MM.1S (cell line): ENCODE results near the gene ROR2.

Experiments used
- DNase-seq: peaks from one replicate; pipeline ENCODE4 v3.0.0-alpha.2; 2015
- H2AFZ ChIP-seq: fragments of 300-600 bp; sonication (generic); 2 replicates; pipeline ENCODE4 v1.6.0; 2016; ENCODE audit warnings: antibody characterized with exemption, low read length
- H3F3A ChIP-seq: fragments of 300-600 bp; sonication (generic); 2 replicates; pipeline ENCODE4 v1.6.1; 2016; ENCODE audit warnings: mild to moderate bottlenecking, antibody characterized with exemption, low read length, moderate library complexity, mixed read lengths; ENCODE audit not compliant: insufficient read depth
- H3K27ac ChIP-seq: fragments of 300-600 bp; sonication (generic); 2 replicates; pipeline ENCODE4 v1.5.1; 2016; ENCODE audit warnings: mild to moderate bottlenecking, low read length
- H3K27me3 ChIP-seq: fragments of 300-600 bp; sonication (generic); replicated peaks from 2 replicates; pipeline ENCODE4 v1.6.0; 2016; ENCODE audit warnings: low read length; ENCODE audit not compliant: insufficient read depth
- H3K36me3 ChIP-seq: fragments of 300-600 bp; sonication (generic); replicated peaks from 2 replicates; pipeline ENCODE4 v1.6.1; 2016; ENCODE audit warnings: mild to moderate bottlenecking, low read length, mixed read lengths; ENCODE audit not compliant: insufficient read depth
- H3K4me1 ChIP-seq: fragments of 300-600 bp; sonication (generic); 2 replicates; pipeline ENCODE4 v1.6.1; 2016; ENCODE audit warnings: low read length, mixed read lengths
- H3K4me2 ChIP-seq: fragments of 300-600 bp; sonication (generic); 2 replicates; pipeline ENCODE4 v1.6.0; 2016; ENCODE audit warnings: low read depth, low read length
- H3K4me3 ChIP-seq: fragments of 300-600 bp; sonication (generic); 2 replicates; pipeline ENCODE4 v1.5.1; 2016; ENCODE audit warnings: low read length, mixed read lengths
- H3K79me2 ChIP-seq: fragments of 300-600 bp; sonication (generic); 2 replicates; pipeline ENCODE4 v1.6.1; 2016; ENCODE audit warnings: mixed run types, low read length, mixed read lengths
- H3K9ac ChIP-seq: fragments of 300-600 bp; sonication (generic); 2 replicates; pipeline ENCODE4 v1.6.1; 2016; ENCODE audit warnings: low read length, mixed read lengths
- H3K9me2 ChIP-seq: fragments of 300-600 bp; sonication (generic); replicated peaks from 2 replicates; pipeline ENCODE4 v1.6.1; 2016; ENCODE audit warnings: mild to moderate bottlenecking, low read length, mixed read lengths; ENCODE audit not compliant: insufficient read depth
- H3K9me3 ChIP-seq: fragments of 300-600 bp; sonication (generic); replicated peaks from 2 replicates; pipeline ENCODE4 v1.6.1; 2016; ENCODE audit warnings: mild to moderate bottlenecking, low read length, mixed read lengths; ENCODE audit not compliant: insufficient read depth
- H4K20me1 ChIP-seq: fragments of 300-600 bp; sonication (generic); 2 replicates; pipeline ENCODE4 v1.6.1; 2016; ENCODE audit warnings: mild to moderate bottlenecking, low read length, moderate library complexity, mixed read lengths; ENCODE audit not compliant: insufficient read depth
- CTCF ChIP-seq: fragments of 300-600 bp; sonication (generic); IDR thresholded peaks from 2 replicates; pipeline ENCODE4 v1.5.1; 2016; ENCODE audit warnings: antibody characterized with exemption, low read length, mixed read lengths
- EZH2 ChIP-seq: fragments of 300-600 bp; sonication (generic); optimal IDR thresholded peaks from 2 replicates; pipeline ENCODE3; 2017; ENCODE audit warnings: low read depth, mild to moderate bottlenecking, antibody characterized with exemption, low read length, mixed read lengths
- EZH2phosphoT487 ChIP-seq: fragments of 300-600 bp; sonication (generic); IDR thresholded peaks from 2 replicates; pipeline ENCODE4 v1.6.1; 2018; ENCODE audit warnings: antibody characterized with exemption, low read length

The ROR2 gene

DNA sequence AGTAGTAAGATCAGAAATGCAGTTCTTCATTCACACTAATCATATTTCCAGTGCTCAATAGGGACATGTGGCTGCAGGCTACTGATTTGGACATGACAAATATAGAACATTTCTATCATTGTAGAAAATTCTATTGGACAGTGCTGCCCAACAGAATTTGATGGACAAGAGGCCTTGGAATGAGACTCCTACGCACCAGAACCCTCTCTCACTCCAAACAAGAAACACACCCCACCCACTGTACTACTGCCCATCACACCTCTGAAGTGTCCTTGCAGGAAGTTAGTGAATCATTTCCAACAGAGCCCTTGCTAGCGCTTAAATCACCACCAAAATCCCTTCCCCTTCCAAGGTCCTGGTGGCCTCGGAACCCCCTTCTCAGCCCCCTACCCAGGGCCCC is 66.5 kb downstream of the ROR2 start:
- H3K9me3 ChIP-seq: no peaks in the 10 kb centered on the region
- no peaks in the 10 kb centered on the region for H3F3A ChIP-seq
- no peaks in the 10 kb centered on the region for H3K4me1 ChIP-seq
- TF ChIP-seq EZH2phosphoT487: no peak
- peaks cover 7% of the 10 kb centered on the region for H3K79me2 ChIP-seq
- H3K4me2 ChIP-seq: no peak overlapping the region
- H3K9me2 ChIP-seq: no peaks in the 10 kb centered on the region
- H3K27ac ChIP-seq: no peak overlapping the region
- H4K20me1 ChIP-seq: no peaks in the 10 kb centered on the region
- DNase-seq: no peak
- H2AFZ ChIP-seq: no peak overlapping the region
- H3K27me3 ChIP-seq: no peaks in the 10 kb centered on the region
- H3K4me3 ChIP-seq: no peak overlapping the region
- no peaks in the 10 kb centered on the region for H3K36me3 ChIP-seq
- no peak overlapping the region for H3K9ac ChIP-seq

- H3K36me3 ChIP-seq: no peaks in the 10 kb centered on the region
- DNase-seq: no peak
- H3K27ac ChIP-seq: no peak overlapping the region
- H3K79me2 ChIP-seq: 0 out of 2 replicates have a peak, but pooled peaks cover 4% of the 10 kb centered on the region
- H3K27me3 ChIP-seq: no peaks in the 10 kb centered on the region
- H3K4me2 ChIP-seq: no peak overlapping the region
- no peaks in the 10 kb centered on the region for H4K20me1 ChIP-seq
- H3K9me3 ChIP-seq: no peaks in the 10 kb centered on the region
- no peaks in the 10 kb centered on the region for H3K4me1 ChIP-seq
- H3K4me3 ChIP-seq: no peak overlapping the region
- TF ChIP-seq EZH2phosphoT487 (no peak), CTCF (0 out of 2 replicates have a peak, but pooled peaks have one; percentile 2)
- no peak overlapping the region for H2AFZ ChIP-seq
- no peaks in the 10 kb centered on the region for H3F3A ChIP-seq
- H3K9me2 ChIP-seq: no peaks in the 10 kb centered on the region
- no peak overlapping the region for H3K9ac ChIP-seq
Observed at GRCh38 chr9:91882627-91883026, 67.4 kb downstream of the ROR2 start.

DNA sequence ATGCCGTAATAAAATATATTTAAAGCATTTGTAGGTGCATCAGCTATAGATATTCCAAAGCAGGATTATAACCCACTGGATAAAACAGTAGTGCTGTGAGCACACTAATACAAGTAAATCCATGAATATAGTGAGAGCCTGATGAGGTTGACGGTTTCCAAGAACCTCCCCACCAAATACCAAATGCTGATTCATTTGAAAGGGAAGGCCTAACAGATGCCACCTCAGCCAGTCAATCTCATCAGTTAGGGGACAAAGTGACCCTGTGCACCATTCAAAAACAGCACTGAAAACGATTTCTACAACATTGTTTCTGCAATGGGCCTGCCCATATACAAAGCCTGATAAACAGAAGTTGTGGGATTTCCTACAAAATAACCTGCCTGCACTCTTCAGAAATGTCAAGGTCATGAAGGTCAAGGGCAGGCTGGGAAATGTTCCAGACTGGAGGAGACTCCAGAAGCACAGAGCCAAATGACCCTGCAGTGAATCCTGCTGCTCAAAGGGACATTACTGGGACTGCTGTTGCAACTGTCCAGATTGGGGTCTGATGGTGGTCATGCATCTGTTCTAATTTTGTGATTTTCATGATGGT is 69.6 kb downstream of the ROR2 start:
- DNase-seq: no peak
- no peaks in the 10 kb centered on the region for H3K9me3 ChIP-seq
- H4K20me1 ChIP-seq: no peaks in the 10 kb centered on the region
- no peak overlapping the region for H2AFZ ChIP-seq
- H3K36me3 ChIP-seq: no peaks in the 10 kb centered on the region
- no peak overlapping the region for H3K9ac ChIP-seq
- H3K27ac ChIP-seq: no peak overlapping the region
- H3F3A ChIP-seq: no peaks in the 10 kb centered on the region; the same call in 1 of the 2 replicates
- peaks cover 3% of the 10 kb centered on the region; the same call in 1 of the 2 replicates for H3K79me2 ChIP-seq
- H3K4me2 ChIP-seq: no peak overlapping the region
- no peaks in the 10 kb centered on the region for H3K27me3 ChIP-seq
- no peak for TF ChIP-seq EZH2phosphoT487
- TF ChIP-seq EZH2: no peak
- no peak for TF ChIP-seq CTCF
- H3K9me2 ChIP-seq: no peaks in the 10 kb centered on the region
- no peak overlapping the region for H3K4me3 ChIP-seq
- H3K4me1 ChIP-seq: peaks cover 4% of the 10 kb centered on the region

DNA sequence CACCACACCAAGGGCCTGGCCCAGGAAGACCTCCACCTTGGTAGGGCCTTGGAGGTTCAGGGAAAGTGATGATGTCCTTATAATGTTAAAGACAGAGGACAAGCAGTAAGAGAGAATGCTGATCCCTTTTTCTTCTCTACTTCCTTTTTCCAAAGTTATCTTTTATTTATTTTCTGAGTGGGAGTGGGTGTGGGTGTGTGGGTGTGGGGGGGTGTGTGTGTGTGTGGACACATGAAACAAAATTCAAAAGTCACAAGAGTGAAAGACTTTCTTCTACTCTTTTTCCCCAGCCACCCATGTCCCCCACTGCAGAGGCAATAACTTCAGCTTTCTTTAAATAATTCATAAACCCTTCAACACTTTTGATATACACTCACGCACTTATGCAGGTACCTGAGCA is 70.8 kb downstream of the ROR2 start:
- Histone ChIP-seq H3F3A (peaks cover 12% of the 10 kb centered on the region), H3K4me3 (no peak overlapping the region), H3K4me1 (peaks cover 10% of the 10 kb centered on the region), H2AFZ (no peak overlapping the region), H3K4me2 (no peak overlapping the region), H3K9me3 (no peaks in the 10 kb centered on the region), H3K27me3 (no peaks in the 10 kb centered on the region), H3K9me2 (no peaks in the 10 kb centered on the region), H4K20me1 (no peaks in the 10 kb centered on the region), H3K36me3 (no peaks in the 10 kb centered on the region), H3K27ac (no peak overlapping the region), H3K79me2 (peaks cover 3% of the 10 kb centered on the region; the same call in 1 of the 2 replicates), H3K9ac (no peak overlapping the region)
- DNase-seq: no peak
- TF ChIP-seq CTCF (no peak), EZH2phosphoT487 (no peak), EZH2 (no peak)
